Measurements from ENCODE around the gene YPEL5.

DNA sequence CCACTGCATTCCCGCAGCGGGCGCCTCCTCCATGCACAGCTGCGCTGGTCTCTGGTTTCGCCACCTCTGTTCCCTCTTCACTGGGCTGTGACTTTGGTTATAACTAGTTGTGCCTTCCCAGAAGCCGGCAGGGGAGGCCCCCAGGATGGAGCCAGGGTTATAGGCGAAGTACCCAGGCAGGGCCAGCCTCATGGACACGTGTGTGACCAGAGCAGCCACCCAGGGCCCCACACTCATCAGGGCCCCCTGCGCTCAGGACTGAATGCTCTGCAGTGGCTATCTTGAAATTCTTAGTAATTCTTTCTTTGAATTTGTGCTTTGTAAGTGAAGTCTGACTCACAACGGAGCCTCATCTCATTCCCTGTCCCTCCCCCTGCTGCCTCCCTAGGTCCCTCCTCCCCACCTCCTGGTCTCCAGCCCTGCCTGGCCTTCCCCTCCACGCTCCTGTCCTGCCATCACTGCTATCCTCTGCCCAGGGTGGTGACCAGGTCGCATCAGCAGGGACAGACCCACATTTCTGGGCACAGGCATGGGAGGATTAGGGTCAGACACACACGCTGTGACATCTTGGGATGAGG lies 46.4 kb downstream of the YPEL5 start:
- TF ChIP-seq JUN (CRISPR knock-in tag; IDR thresholded peaks at IDR 0.05) (no peak), CBFB (CRISPR knock-in tag; IDR thresholded peaks at IDR 0.05; ENCODE audit: low read depth) (no peak), ESRRA (CRISPR knock-in tag; IDR thresholded peaks at IDR 0.05; ENCODE audit: borderline replicate concordance) (no peak), ZNF317 (CRISPR knock-in tag; IDR thresholded peaks at IDR 0.05; ENCODE audit: borderline replicate concordance, low read depth) (no peak), ZNF396 (CRISPR knock-in tag; IDR thresholded peaks at IDR 0.05; ENCODE audit: borderline replicate concordance) (no peak), CREB1 (CRISPR knock-in tag; IDR thresholded peaks at IDR 0.05) (no peak), NR3C1 (CRISPR knock-in tag; conservative IDR thresholded peaks at IDR 0.05; ENCODE audit: low read depth) (no peak), SMAD3 (CRISPR knock-in tag; IDR thresholded peaks at IDR 0.05; ENCODE audit: borderline replicate concordance) (no peak)
- TF ChIP-seq, protein P1, sequence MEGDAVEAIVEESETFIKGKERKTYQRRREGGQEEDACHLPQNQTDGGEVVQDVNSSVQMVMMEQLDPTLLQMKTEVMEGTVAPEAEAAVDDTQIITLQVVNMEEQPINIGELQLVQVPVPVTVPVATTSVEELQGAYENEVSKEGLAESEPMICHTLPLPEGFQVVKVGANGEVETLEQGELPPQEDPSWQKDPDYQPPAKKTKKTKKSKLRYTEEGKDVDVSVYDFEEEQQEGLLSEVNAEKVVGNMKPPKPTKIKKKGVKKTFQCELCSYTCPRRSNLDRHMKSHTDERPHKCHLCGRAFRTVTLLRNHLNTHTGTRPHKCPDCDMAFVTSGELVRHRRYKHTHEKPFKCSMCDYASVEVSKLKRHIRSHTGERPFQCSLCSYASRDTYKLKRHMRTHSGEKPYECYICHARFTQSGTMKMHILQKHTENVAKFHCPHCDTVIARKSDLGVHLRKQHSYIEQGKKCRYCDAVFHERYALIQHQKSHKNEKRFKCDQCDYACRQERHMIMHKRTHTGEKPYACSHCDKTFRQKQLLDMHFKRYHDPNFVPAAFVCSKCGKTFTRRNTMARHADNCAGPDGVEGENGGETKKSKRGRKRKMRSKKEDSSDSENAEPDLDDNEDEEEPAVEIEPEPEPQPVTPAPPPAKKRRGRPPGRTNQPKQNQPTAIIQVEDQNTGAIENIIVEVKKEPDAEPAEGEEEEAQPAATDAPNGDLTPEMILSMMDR (IDR thresholded peaks at IDR 0.05) = no peak
- TF ChIP-seq, protein P2, sequence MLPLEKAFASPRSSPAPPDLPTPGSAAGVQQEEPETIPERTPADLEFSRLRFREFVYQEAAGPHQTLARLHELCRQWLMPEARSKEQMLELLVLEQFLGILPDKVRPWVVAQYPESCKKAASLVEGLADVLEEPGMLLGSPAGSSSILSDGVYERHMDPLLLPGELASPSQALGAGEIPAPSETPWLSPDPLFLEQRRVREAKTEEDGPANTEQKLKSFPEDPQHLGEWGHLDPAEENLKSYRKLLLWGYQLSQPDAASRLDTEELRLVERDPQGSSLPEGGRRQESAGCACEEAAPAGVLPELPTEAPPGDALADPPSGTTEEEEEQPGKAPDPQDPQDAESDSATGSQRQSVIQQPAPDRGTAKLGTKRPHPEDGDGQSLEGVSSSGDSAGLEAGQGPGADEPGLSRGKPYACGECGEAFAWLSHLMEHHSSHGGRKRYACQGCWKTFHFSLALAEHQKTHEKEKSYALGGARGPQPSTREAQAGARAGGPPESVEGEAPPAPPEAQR (CRISPR knock-in tag; IDR thresholded peaks at IDR 0.05) = no peak

All from WTC11 (cell line).